Trophoblast cell (in vitro differentiated cells and primary cell): ENCODE measurements around the gene TAF7L.
"Not testable (repeated sequence)": the region's sequence is repeated elsewhere in the genome, so short reads cannot be mapped to it uniquely, and the experiment has no call there.

ENCODE experiments used
- DNase-seq, 2 donors: peaks; one replicate each; pipeline ENCODE4 v3.0.0-alpha.2; 2016
- H2AFZ ChIP-seq: 2 replicates; pipeline ENCODE4 v1.6.1; 2013; ENCODE audit warnings: low read length, moderate library complexity, mild to moderate bottlenecking; ENCODE audit not compliant: insufficient read depth, poor library complexity
- H2AK5ac ChIP-seq: 2 replicates; pipeline ENCODE4 v1.6.1; 2013; ENCODE audit warnings: mild to moderate bottlenecking, low read length
- H2BK120ac ChIP-seq: 2 replicates; pipeline ENCODE4 v1.6.1; 2013; ENCODE audit warnings: low read length, mild to moderate bottlenecking, moderate library complexity; ENCODE audit not compliant: insufficient read depth, poor library complexity
- H2BK12ac ChIP-seq: 2 replicates; pipeline ENCODE4 v1.6.1; 2013; ENCODE audit warnings: mild to moderate bottlenecking, low read length, moderate library complexity
- H2BK5ac ChIP-seq: 2 replicates; pipeline ENCODE4 v1.6.1; 2013; ENCODE audit warnings: low read length, low read depth, moderate library complexity, mild to moderate bottlenecking; ENCODE audit not compliant: poor library complexity
- H3K14ac ChIP-seq: 2 replicates; pipeline ENCODE4 v1.6.1; 2013; ENCODE audit warnings: mild to moderate bottlenecking, low read length
- H3K18ac ChIP-seq: 2 replicates; pipeline ENCODE4 v1.6.1; 2013; ENCODE audit warnings: mild to moderate bottlenecking, low read length
- H3K23ac ChIP-seq: 2 replicates; pipeline ENCODE4 v1.6.1; 2013; ENCODE audit warnings: low read length
- H3K27ac ChIP-seq: 2 replicates; pipeline ENCODE4 v1.5.1; 2013; ENCODE audit warnings: low read depth, mild to moderate bottlenecking, inconsistent platforms, low read length, moderate library complexity
- H3K27me3 ChIP-seq: 2 replicates; pipeline ENCODE4 v1.6.1; 2013; ENCODE audit warnings: inconsistent platforms, mild to moderate bottlenecking, low read length, moderate library complexity; ENCODE audit not compliant: insufficient read depth
- H3K36me3 ChIP-seq, 2 experiments: 1 replicate in 1 of 2; 2 replicates in 1 of 2; pipeline ENCODE4 v1.6.1; 2013; ENCODE audit warnings: low read length in 2 of 2, mild to moderate bottlenecking in 2 of 2, moderate library complexity in 1 of 2; ENCODE audit not compliant: insufficient read depth in 2 of 2, control insufficient read depth in 1 of 2
- H3K4ac ChIP-seq: 2 replicates; pipeline ENCODE4 v1.6.1; 2013; ENCODE audit warnings: low read depth, mild to moderate bottlenecking, low read length, moderate library complexity
- H3K4me1 ChIP-seq, 2 experiments: 1 replicate in 1 of 2; 2 replicates in 1 of 2; pipeline ENCODE4 v1.6.1; 2013; ENCODE audit warnings: low read length in 2 of 2, mild to moderate bottlenecking in 2 of 2, moderate library complexity in 1 of 2; ENCODE audit not compliant: insufficient read depth in 2 of 2, control insufficient read depth in 1 of 2
- H3K4me2 ChIP-seq: 2 replicates; pipeline ENCODE4 v1.6.1; 2013; ENCODE audit warnings: inconsistent platforms, mild to moderate bottlenecking, low read length, moderate library complexity
- H3K4me3 ChIP-seq: 2 replicates; pipeline ENCODE4 v1.5.1; 2013; ENCODE audit warnings: mild to moderate bottlenecking, low read depth, low read length, inconsistent platforms
- H3K79me1 ChIP-seq: one replicate; pipeline ENCODE4 v1.6.1; 2013; ENCODE audit warnings: low read length
- H3K79me2 ChIP-seq: 2 replicates; pipeline ENCODE4 v1.6.1; 2013; ENCODE audit warnings: low read length, mild to moderate bottlenecking; ENCODE audit not compliant: control insufficient read depth, insufficient read depth, poor library complexity
- H3K9ac ChIP-seq: 2 replicates; pipeline ENCODE4 v1.6.1; 2013; ENCODE audit warnings: mild to moderate bottlenecking, low read length
- H3K9me3 ChIP-seq: 2 replicates; pipeline ENCODE4 v1.6.1; 2013; ENCODE audit warnings: low read depth, mild to moderate bottlenecking, control low read depth, inconsistent platforms, low read length; ENCODE audit not compliant: insufficient read depth
- H4K12ac ChIP-seq: 2 replicates; pipeline ENCODE4 v1.6.1; 2013; ENCODE audit warnings: low read depth, mild to moderate bottlenecking, low read length, moderate library complexity
- H4K8ac ChIP-seq: 2 replicates; pipeline ENCODE4 v1.6.1; 2013; ENCODE audit warnings: low read depth, mild to moderate bottlenecking, low read length, moderate library complexity
- H4K91ac ChIP-seq: one replicate; pipeline ENCODE4 v1.6.1; 2013; ENCODE audit warnings: low read depth, mild to moderate bottlenecking, low read length, moderate library complexity
- WGBS: extraction: QIAGEN DNeasy Blood & Tissue Kit; methylation state at CpG from one replicate; pipeline ENCODE4 v1.1.7; 2013; ENCODE audit warnings: missing lambda C conversion rate; ENCODE audit not compliant: insufficient read length, insufficient coverage; ENCODE audit errors: extremely low coverage; 5-methylcytosine and 5-hydroxymethylcytosine counted together

Gene TAF7L

GRCh38 chrX:101303790-101304189 lies 12.7 kb upstream of the TAF7L start:
- Histone ChIP-seq H2AFZ (no peak overlapping the region), H3K9me3 (no peaks in the 10 kb centered on the region), H3K79me2 (no peaks in the 10 kb centered on the region), H4K8ac (no peak overlapping the region), H3K36me3 (no peaks in the 10 kb centered on the region), H2BK12ac (no peak overlapping the region), H2BK5ac (no peak overlapping the region), H3K14ac (no peak overlapping the region), H3K4me2 (no peak overlapping the region), H3K4me1 (no peaks in the 10 kb centered on the region), H3K4me3 (no peak overlapping the region), H3K27me3 (no peaks in the 10 kb centered on the region), H3K4ac (no peak overlapping the region), H3K18ac (no peak overlapping the region), H2AK5ac (no peak overlapping the region), H4K12ac (no peak overlapping the region), H3K23ac (no peak overlapping the region), H3K79me1 (no peaks in the 10 kb centered on the region), H3K9ac (no peak overlapping the region), H3K27ac (no peak overlapping the region), H4K91ac (no peak overlapping the region), H2BK120ac (no peak overlapping the region)
- no peak for DNase-seq
- WGBS, result no CpG with 5 or more reads among the region's 1 CpG

GRCh38 chrX:101295603-101296002 lies 4.5 kb upstream of the TAF7L start:
- not testable (repeated sequence) for H3K27ac ChIP-seq, H3K4me2 ChIP-seq, H4K8ac ChIP-seq, H3K9ac ChIP-seq, H3K36me3 ChIP-seq, H3K4ac ChIP-seq, H3K23ac ChIP-seq, H2BK5ac ChIP-seq, H3K9me3 ChIP-seq, H2BK120ac ChIP-seq, H3K14ac ChIP-seq, H2AK5ac ChIP-seq, H3K79me2 ChIP-seq, H3K18ac ChIP-seq, H3K27me3 ChIP-seq, DNase-seq, H2BK12ac ChIP-seq, H2AFZ ChIP-seq, H3K4me3 ChIP-seq, H3K79me1 ChIP-seq, H4K12ac ChIP-seq, H3K4me1 ChIP-seq, H4K91ac ChIP-seq
- no CpG with 5 or more reads among the region's 3 CpGs for WGBS

- no peak overlapping the region for H3K4me2 ChIP-seq
- no peak overlapping the region for H2BK5ac ChIP-seq
- no peaks in the 10 kb centered on the region for H3K27me3 ChIP-seq
- no peaks in the 10 kb centered on the region for H3K79me1 ChIP-seq
- no peak overlapping the region for H3K27ac ChIP-seq
- no peak overlapping the region for H2BK120ac ChIP-seq
- H2AK5ac ChIP-seq, result no peak overlapping the region
- no CpG with 5 or more reads among the region's 2 CpGs for WGBS
- no peak overlapping the region for H4K12ac ChIP-seq
- H4K8ac ChIP-seq, result no peak overlapping the region
- H3K9ac ChIP-seq, result no peak overlapping the region
- H3K9me3 ChIP-seq, result no peaks in the 10 kb centered on the region
- H3K4ac ChIP-seq, result no peak overlapping the region
- H2BK12ac ChIP-seq, result no peak overlapping the region
- no peak overlapping the region for H4K91ac ChIP-seq
- H3K4me3 ChIP-seq, result no peak overlapping the region
- no peaks in the 10 kb centered on the region for H3K36me3 ChIP-seq
- H3K79me2 ChIP-seq, result no peaks in the 10 kb centered on the region
- no peak overlapping the region for H3K14ac ChIP-seq
- DNase-seq, result peak in 1 of 2 donors; percentile 62
- H3K4me1 ChIP-seq, result no peaks in the 10 kb centered on the region
- no peak overlapping the region for H3K23ac ChIP-seq
- no peak overlapping the region for H2AFZ ChIP-seq
- no peak overlapping the region for H3K18ac ChIP-seq
Measured at GRCh38 chrX:101287402-101287801, 3.7 kb downstream of the TAF7L start.

GRCh38 chrX:101276238-101276637 lies 14.9 kb downstream of the TAF7L start:
- Histone ChIP-seq H3K18ac (no peak overlapping the region), H3K27ac (no peak overlapping the region), H4K8ac (no peak overlapping the region), H3K4me3 (no peak overlapping the region), H2AFZ (no peak overlapping the region), H3K14ac (no peak overlapping the region), H2BK120ac (no peak overlapping the region), H3K27me3 (no peaks in the 10 kb centered on the region), H3K36me3 (no peaks in the 10 kb centered on the region), H3K9ac (no peak overlapping the region), H3K79me1 (no peaks in the 10 kb centered on the region), H3K4me1 (no peaks in the 10 kb centered on the region), H2BK12ac (no peak overlapping the region), H3K9me3 (no peaks in the 10 kb centered on the region), H3K4ac (no peak overlapping the region), H4K12ac (no peak overlapping the region), H2BK5ac (no peak overlapping the region), H3K4me2 (no peak overlapping the region), H4K91ac (no peak overlapping the region), H2AK5ac (no peak overlapping the region), H3K79me2 (no peaks in the 10 kb centered on the region), H3K23ac (no peak overlapping the region)
- no peak for DNase-seq
- no CpG with 5 or more reads among the region's 2 CpGs for WGBS
